CD14-positive monocyte (primary cell): ENCODE measurements around the gene STARD10. TPM values are rescaled to one million over a fixed set of nuclear protein-coding genes. Genes with fewer than 3 reads are reported as not detected.
A peak's percentile ranks its signal among the peaks of the same experiment; 100 is the strongest.

Experiments
- DNase-seq, 3 donors: peaks; one replicate each; pipeline ENCODE4 v3.0.0-alpha.2; 2011 to 2022
- H2AFZ ChIP-seq: 2 replicates; pipeline ENCODE4 v1.6.0; 2012; ENCODE audit warnings: mild to moderate bottlenecking, low read depth, low read length, inconsistent platforms; ENCODE audit not compliant: insufficient read depth, poor library complexity, severe bottlenecking
- H3K27ac ChIP-seq, 2 donors: 1 replicate in 1 of 2; 2 replicates in 1 of 2; pipeline ENCODE4 v1.5.1; 2012 to 2013; ENCODE audit warnings: low read length in 2 of 2, control low read depth in 1 of 2, inconsistent platforms in 1 of 2, low read depth in 1 of 2, mild to moderate bottlenecking in 1 of 2
- H3K27me3 ChIP-seq, 2 donors: one replicate each; pipeline versions ENCODE4 v1.6.0 to v1.6.1; 2011 to 2013; ENCODE audit warnings: low read length in 2 of 2; ENCODE audit not compliant: control insufficient read depth in 2 of 2, insufficient read depth in 2 of 2
- H3K36me3 ChIP-seq, 2 donors: replicated peaks in 1 of 2; 1 replicate in 1 of 2; 2 replicates in 1 of 2; pipeline versions ENCODE4 v1.5.1 to v1.6.1; 2012 to 2013; ENCODE audit warnings: low read length in 2 of 2, control low read depth in 1 of 2, inconsistent platforms in 1 of 2, mild to moderate bottlenecking in 1 of 2; ENCODE audit not compliant: insufficient read depth in 2 of 2, control insufficient read depth in 1 of 2
- H3K4me1 ChIP-seq, 2 donors: 1 replicate in 1 of 2; 2 replicates in 1 of 2; pipeline versions ENCODE4 v1.5.1 to v1.6.1; 2012 to 2013; ENCODE audit warnings: low read length in 2 of 2, control low read depth in 1 of 2, inconsistent platforms in 1 of 2, mild to moderate bottlenecking in 1 of 2, moderate library complexity in 1 of 2; ENCODE audit not compliant: insufficient read depth in 2 of 2, control insufficient read depth in 1 of 2
- H3K4me2 ChIP-seq: replicated peaks from 2 replicates; pipeline ENCODE3; 2012; ENCODE audit warnings: low read length, moderate library complexity, mild to moderate bottlenecking; ENCODE audit not compliant: poor library complexity, severe bottlenecking; ENCODE audit errors: extremely low read depth
- H3K4me3 ChIP-seq, 3 experiments: fragments of 200-600 bp in 1 of 3; sonication (generic) in 1 of 3; replicated peaks in 1 of 3; 1 replicate in 2 of 3; 2 replicates in 1 of 3; pipeline ENCODE4 v1.5.1; 2011 to 2013; ENCODE audit warnings: low read length in 3 of 3, mild to moderate bottlenecking in 3 of 3, control low read depth in 2 of 3, low read depth in 2 of 3, inconsistent platforms in 1 of 3, moderate library complexity in 1 of 3
- H3K79me2 ChIP-seq: 2 replicates; pipeline ENCODE4 v1.6.0; 2012; ENCODE audit warnings: mild to moderate bottlenecking, control low read depth, inconsistent platforms, low read length, moderate library complexity; ENCODE audit not compliant: insufficient read depth
- H3K9ac ChIP-seq: 2 replicates; pipeline ENCODE4 v1.6.0; 2017; ENCODE audit warnings: low read length, mild to moderate bottlenecking; ENCODE audit not compliant: insufficient read depth, poor library complexity, severe bottlenecking
- H3K9me3 ChIP-seq, 2 donors: replicated peaks in 1 of 2; 1 replicate in 1 of 2; 2 replicates in 1 of 2; pipeline versions ENCODE4 v1.5.1 to v1.6.1; 2012 to 2013; ENCODE audit warnings: low read length in 2 of 2, control low read depth in 1 of 2; ENCODE audit not compliant: control insufficient read depth in 1 of 2, insufficient read depth in 1 of 2
- H4K20me1 ChIP-seq: 2 replicates; pipeline ENCODE4 v1.6.0; 2012; ENCODE audit warnings: mild to moderate bottlenecking, low read length, control low read depth, moderate library complexity; ENCODE audit not compliant: insufficient read depth
- H3K27ac Mint-ChIP-seq, 7 donors: one replicate each; pipeline ENCODE4 v1.8.0; 2020; ENCODE audit warnings: mild to moderate bottlenecking in 7 of 7, mixed read lengths in 7 of 7, moderate library complexity in 6 of 7, inconsistent platforms in 2 of 7
- H3K27me3 Mint-ChIP-seq, 3 donors: one replicate each; pipeline ENCODE4 v1.8.0; 2021 to 2022; ENCODE audit warnings: low read depth in 3 of 3, mild to moderate bottlenecking in 3 of 3, mixed read lengths in 3 of 3, moderate library complexity in 3 of 3, inconsistent platforms in 1 of 3
- H3K36me3 Mint-ChIP-seq, 2 donors: one replicate each; pipeline ENCODE4 v1.8.0; 2020; ENCODE audit warnings: mixed read lengths in 2 of 2, inconsistent platforms in 1 of 2, mild to moderate bottlenecking in 1 of 2
- H3K4me1 Mint-ChIP-seq: one replicate; pipeline ENCODE4 v1.8.0; 2020; ENCODE audit warnings: mild to moderate bottlenecking, mixed read lengths
- H3K4me3 Mint-ChIP-seq, 2 donors: one replicate each; pipeline ENCODE4 v1.8.0; 2020; ENCODE audit warnings: mild to moderate bottlenecking in 2 of 2, mixed read lengths in 2 of 2, moderate library complexity in 1 of 2
- H3K9me3 Mint-ChIP-seq, 7 donors: one replicate each; pipeline ENCODE4 v1.8.0; 2020 to 2022; ENCODE audit warnings: mixed read lengths in 7 of 7, mild to moderate bottlenecking in 6 of 7, moderate library complexity in 6 of 7, inconsistent platforms in 2 of 7
- WGBS: methylation state at CpG from one replicate; pipeline ENCODE4 v1.1.5; 2013; ENCODE audit warnings: missing lambda C conversion rate; ENCODE audit not compliant: insufficient coverage; 5-methylcytosine and 5-hydroxymethylcytosine counted together
- intact Hi-C, 2 donors: fragments of 100-400 bp; cut with micrococcal nuclease; formaldehyde crosslinking; loops; one replicate each; pipeline versions ENCODE4 v1.15.0 to v1.15.1; 2023
- polyA plus RNA-seq, 3 donors: library from polyadenylated mRNA; depleted of rRNA in 1 of 3; unstranded in 2 of 3; stranded (reverse) in 1 of 3; fragments of 300-500 nt in 2 of 3; fragments of >200 nt in 1 of 3; fragmentation: Illumina TruSeq in 2 of 3; gene quantifications; 1 replicate in 2 of 3; 2 replicates in 1 of 3; pipeline ENCODE4 v1.2.3, GENCODE V29; 2012 to 2021
- TF ChIP-seq, protein P1 (sequence below): fragments of 200-600 bp; IDR thresholded peaks from one replicate; pipeline ENCODE4 v1.8.0; 2022; ENCODE audit warnings: antibody characterized with exemption, mild to moderate bottlenecking

Gene STARD10
- polyA plus RNA-seq, 3 donors = 13.6 to 18.7 (median 15.4) TPM

DNA sequence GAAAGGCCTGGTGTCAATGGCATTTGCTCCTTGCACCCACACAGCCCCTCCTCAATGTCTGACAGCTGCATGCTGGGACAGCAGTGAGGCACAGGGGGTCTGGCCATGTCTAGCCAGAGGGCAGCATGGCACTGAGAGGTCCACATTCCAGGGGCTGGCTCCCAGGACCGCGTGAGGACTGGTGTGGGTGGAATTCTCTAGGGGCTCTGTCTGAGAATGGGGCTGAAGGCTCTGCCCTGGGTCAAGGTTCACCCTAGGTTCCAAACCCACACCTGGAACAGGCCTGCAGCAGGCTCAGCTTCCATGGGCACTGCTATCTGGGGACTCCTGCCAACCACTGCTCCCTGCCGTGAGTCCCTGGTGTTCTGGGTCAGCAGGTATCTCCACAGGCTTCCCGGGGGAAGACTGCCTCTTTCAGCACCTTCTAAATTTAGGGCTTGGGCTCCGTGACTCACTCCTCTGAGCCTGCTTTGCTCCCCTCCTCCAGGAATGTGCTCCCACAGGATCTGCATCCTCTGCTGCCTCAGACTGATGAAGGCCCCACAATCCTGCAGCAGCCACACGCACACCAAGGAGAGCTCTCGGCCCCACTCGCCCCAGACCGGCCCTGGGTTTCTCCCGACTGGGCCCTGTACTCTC is 4.2 kb downstream of the STARD10 start:
- no peak for DNase-seq
- intact Hi-C loops = loop anchor here (5.0 kb wide), 2 partner anchors 52 to 67 kb away; no protein-coding TSS in a partner anchor
- Histone ChIP-seq H3K4me2 (no peak overlapping the region), H3K4me3 (no peak overlapping the region), H3K9me3 (no peaks in the 10 kb centered on the region), H3K36me3 (no peaks in the 10 kb centered on the region), H3K79me2 (no peaks in the 10 kb centered on the region), H3K27me3 (no peaks in the 10 kb centered on the region), H3K9ac (no peak overlapping the region), H2AFZ (no peak overlapping the region), H4K20me1 (no peaks in the 10 kb centered on the region), H3K4me1 (peaks cover 58 to 61% of the 10 kb centered on the region in 2 donors), H3K27ac (peak overlapping the region; percentile 15 to 78)
- peaks cover 0 to 3% (median 0%) of the 10 kb centered on the region in 3 donors for H3K27me3 Mint-ChIP-seq
- H3K4me3 Mint-ChIP-seq = no peak overlapping the region
- peaks cover 0 to 4% of the 10 kb centered on the region in 2 donors for H3K36me3 Mint-ChIP-seq
- H3K9me3 Mint-ChIP-seq = no peaks in the 10 kb centered on the region
- 96% methylated on average over 3 of the region's 10 CpGs for WGBS
- TF ChIP-seq, protein P1, sequence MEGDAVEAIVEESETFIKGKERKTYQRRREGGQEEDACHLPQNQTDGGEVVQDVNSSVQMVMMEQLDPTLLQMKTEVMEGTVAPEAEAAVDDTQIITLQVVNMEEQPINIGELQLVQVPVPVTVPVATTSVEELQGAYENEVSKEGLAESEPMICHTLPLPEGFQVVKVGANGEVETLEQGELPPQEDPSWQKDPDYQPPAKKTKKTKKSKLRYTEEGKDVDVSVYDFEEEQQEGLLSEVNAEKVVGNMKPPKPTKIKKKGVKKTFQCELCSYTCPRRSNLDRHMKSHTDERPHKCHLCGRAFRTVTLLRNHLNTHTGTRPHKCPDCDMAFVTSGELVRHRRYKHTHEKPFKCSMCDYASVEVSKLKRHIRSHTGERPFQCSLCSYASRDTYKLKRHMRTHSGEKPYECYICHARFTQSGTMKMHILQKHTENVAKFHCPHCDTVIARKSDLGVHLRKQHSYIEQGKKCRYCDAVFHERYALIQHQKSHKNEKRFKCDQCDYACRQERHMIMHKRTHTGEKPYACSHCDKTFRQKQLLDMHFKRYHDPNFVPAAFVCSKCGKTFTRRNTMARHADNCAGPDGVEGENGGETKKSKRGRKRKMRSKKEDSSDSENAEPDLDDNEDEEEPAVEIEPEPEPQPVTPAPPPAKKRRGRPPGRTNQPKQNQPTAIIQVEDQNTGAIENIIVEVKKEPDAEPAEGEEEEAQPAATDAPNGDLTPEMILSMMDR = no peak
- peak overlapping the region in 6 of 7 donors; percentile 27 to 98 (median 91) for H3K27ac Mint-ChIP-seq
- peaks cover 58% of the 10 kb centered on the region for H3K4me1 Mint-ChIP-seq

DNA sequence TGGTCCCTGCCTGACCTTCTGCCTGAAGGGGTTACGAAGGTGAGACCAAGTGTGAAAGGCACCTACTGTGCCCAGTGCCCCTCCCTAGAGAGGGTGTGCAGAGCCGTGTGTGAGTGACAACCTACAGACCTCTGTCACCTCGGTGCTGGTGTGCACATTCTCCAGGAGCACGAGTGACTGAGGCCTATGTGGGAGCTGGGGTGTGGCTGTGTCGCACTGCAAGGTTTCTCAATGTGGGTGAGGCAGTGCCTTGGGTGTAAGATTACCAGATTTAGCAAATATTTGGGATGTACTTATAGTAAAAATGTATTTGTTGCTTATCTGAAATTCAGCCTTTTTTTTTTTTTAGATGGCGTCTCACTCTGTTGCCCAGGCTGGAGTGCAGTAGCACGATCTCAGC is 5.6 kb downstream of the STARD10 start:
- H4K20me1 ChIP-seq = no peaks in the 10 kb centered on the region
- no peaks in the 10 kb centered on the region for H3K79me2 ChIP-seq
- no peaks in the 10 kb centered on the region for H3K36me3 ChIP-seq
- peak; percentile 47 to 61 (median 48) for DNase-seq
- Mint-ChIP-seq H3K4me1 (peaks cover 49% of the 10 kb centered on the region), H3K4me3 (peak overlapping the region; percentile 27 to 63), H3K36me3 (peaks cover 0 to 4% of the 10 kb centered on the region in 2 donors), H3K27ac (peak overlapping the region; percentile 89 to 98 (median 91)), H3K9me3 (no peaks in the 10 kb centered on the region), H3K27me3 (peaks cover 0 to 2% (median 1%) of the 10 kb centered on the region in 3 donors)
- H3K4me3 ChIP-seq = peak overlapping the region in 1 of 3 experiments; percentile 51
- WGBS = 7% methylated on average over 3 of the region's 7 CpGs
- H3K9me3 ChIP-seq = no peaks in the 10 kb centered on the region
- H3K27ac ChIP-seq = peak overlapping the region; percentile 77 to 78
- H2AFZ ChIP-seq = peak overlapping the region; percentile 48
- peak overlapping the region; percentile 50 for H3K4me2 ChIP-seq
- H3K4me1 ChIP-seq = peaks cover 48% of the 10 kb centered on the region in 2 donors
- TF ChIP-seq, protein P1 = no peak
- intact Hi-C loops = loop anchor here in 1 of 2 donors (5.0 kb wide), 1 partner anchor 66 kb away; no protein-coding TSS in a partner anchor
- H3K27me3 ChIP-seq = no peaks in the 10 kb centered on the region
- H3K9ac ChIP-seq = peak overlapping the region; percentile 38
